Right ventricle myocardium inferior (tissue), 1 donor: ENCODE data around the gene ADRM1. TPM values are rescaled to one million over a fixed set of nuclear protein-coding genes. Genes with fewer than 3 reads are reported as not detected.

Experiments
- ATAC-seq: fragments of 200-7000 bp; cut with Tn5 transposase; one replicate; pipeline ENCODE4 v1.9.1; 2020; ENCODE audit warnings: mild to moderate bottlenecking, moderate library complexity
- DNase-seq: peaks from one replicate; pipeline ENCODE4 v3.0.0; 2021; ENCODE audit errors: missing footprints
- intact Hi-C: fragments of 100-400 bp; cut with DNase I; formaldehyde crosslinking; loops from one replicate; pipeline ENCODE4 v1.11.0; 2022
- total RNA-seq: library from RNA; stranded (reverse); fragmentation: NEBNext Ultra II Directional; extraction: Animal tissue kit (Norgen Biotek cat#: 25700); gene quantifications from one replicate; pipeline ENCODE4 v1.2.1, GENCODE V29; 2021
- donor health status: DM: no; HTN: yes; CAD: no; lungs with severe emphysema.

ADRM1 gene
- total RNA-seq, 1 donor from 2014 or later = 73.9 TPM

- ATAC-seq (no peak), DNase-seq (no peak)
- intact Hi-C loops = no loop called here
Observed at GRCh38 chr20:62293111-62293784, 9.5 kb upstream of the ADRM1 start.

- ATAC-seq = no peak
- intact Hi-C loops = no loop called here
- no peak for DNase-seq
Observed at GRCh38 chr20:62293946-62294345, 8.9 kb upstream of the ADRM1 start.

GRCh38 chr20:62294516-62294915, 8.3 kb upstream of the ADRM1 start:
- no peak for ATAC-seq
- intact Hi-C loops = no loop called here
- peak; percentile 50 for DNase-seq

- no peak for ATAC-seq
- intact Hi-C loops = no loop called here
- DNase-seq = peak; percentile 42
Observed at GRCh38 chr20:62296724-62297448, 5.9 kb upstream of the ADRM1 start.

DNA sequence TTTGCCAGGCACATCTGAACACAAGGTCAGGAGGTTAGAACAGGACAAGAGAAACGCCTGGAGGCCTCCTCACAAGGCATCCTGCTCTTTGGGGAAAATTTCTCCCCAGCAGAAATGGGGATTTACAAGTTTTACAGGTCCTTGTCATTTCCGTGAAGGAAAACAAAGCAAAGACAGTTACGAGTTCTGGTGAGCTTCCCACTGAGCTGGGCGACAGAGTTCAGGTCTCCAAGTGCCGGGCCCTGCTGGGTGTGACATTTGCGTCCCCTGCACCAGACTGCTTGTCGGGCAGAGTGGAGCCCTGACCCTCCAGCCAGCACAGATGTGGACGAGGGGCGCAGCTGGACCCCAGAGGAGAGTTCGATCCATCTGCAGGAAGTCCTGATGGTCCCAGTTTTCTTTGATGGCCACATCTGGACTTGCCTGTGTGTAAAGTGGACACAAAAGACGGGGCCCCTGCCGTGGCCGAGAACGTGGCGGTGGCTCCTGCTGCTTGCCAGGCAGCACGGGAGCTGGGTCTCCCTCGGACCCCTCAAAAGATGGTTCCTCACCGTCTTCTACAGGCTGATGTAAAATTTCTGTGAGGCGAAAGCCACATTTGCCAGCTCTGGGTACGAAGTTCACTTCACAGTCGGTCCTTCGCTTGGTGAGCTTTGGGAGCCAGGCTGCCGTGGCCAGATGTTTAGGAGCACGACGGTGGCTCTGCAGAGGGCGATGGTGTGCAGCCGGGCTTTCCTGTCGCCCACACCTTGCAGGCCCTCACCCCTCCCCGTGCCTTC, 5.2 kb upstream of the ADRM1 start:
- peak; percentile 53 for DNase-seq
- no peak for ATAC-seq
- intact Hi-C loops = no loop called here

GRCh38 chr20:62298577-62299249, 4.1 kb upstream of the ADRM1 start:
- ATAC-seq (no peak), DNase-seq (peak; percentile 64)
- intact Hi-C loops = no loop called here

- no peak for ATAC-seq
- peak; percentile 59 for DNase-seq
- intact Hi-C loops = loop anchor here (5.0 to 10.0 kb wide), 2 partner anchors 193 to 495 kb away; partner anchors contain the start of gene MRGBP
Observed at GRCh38 chr20:62299666-62300236, 3.0 kb upstream of the ADRM1 start.

- DNase-seq = peak; percentile 62
- ATAC-seq = no peak
- intact Hi-C loops = loop anchor here (5.0 to 10.0 kb wide), 2 partner anchors 192 to 494 kb away; partner anchors contain the start of gene MRGBP
Observed at GRCh38 chr20:62300319-62300718, 2.5 kb upstream of the ADRM1 start.

- DNase-seq (no peak), ATAC-seq (no peak)
- intact Hi-C loops = loop anchor here (5.0 to 10.0 kb wide), 2 partner anchors 191 to 494 kb away; partner anchors contain the start of gene MRGBP
Observed at GRCh38 chr20:62301111-62301668, 1.6 kb upstream of the ADRM1 start.

- ATAC-seq = peak; percentile 77
- intact Hi-C loops = loop anchor here (1.0 to 10.0 kb wide), 4 partner anchors 80 to 493 kb away; partner anchors contain the start of genes CABLES2 and MRGBP
- DNase-seq = peak; percentile 98
Observed at GRCh38 chr20:62301773-62302340, 940 bp upstream of the ADRM1 start.

DNA sequence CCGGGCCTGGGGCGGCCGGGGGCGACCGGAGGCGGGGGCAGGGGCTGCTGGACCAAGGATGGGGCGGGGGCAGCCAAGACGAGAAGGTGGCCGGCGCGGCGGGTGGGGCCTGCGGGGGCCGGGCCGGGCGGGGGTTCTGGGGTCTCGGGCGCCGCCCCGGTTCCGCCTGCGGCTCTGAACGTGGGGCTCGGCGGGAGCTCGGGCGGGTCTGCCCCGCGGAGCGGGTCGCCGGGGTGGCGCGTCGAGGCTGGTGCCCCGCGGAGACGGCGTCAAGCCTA, 204 bp downstream of the ADRM1 start:
- DNase-seq (no peak), ATAC-seq (no peak)
- intact Hi-C loops = loop anchor here (5.0 to 10.0 kb wide), 2 partner anchors 189 to 492 kb away; partner anchors contain the start of gene MRGBP

DNA sequence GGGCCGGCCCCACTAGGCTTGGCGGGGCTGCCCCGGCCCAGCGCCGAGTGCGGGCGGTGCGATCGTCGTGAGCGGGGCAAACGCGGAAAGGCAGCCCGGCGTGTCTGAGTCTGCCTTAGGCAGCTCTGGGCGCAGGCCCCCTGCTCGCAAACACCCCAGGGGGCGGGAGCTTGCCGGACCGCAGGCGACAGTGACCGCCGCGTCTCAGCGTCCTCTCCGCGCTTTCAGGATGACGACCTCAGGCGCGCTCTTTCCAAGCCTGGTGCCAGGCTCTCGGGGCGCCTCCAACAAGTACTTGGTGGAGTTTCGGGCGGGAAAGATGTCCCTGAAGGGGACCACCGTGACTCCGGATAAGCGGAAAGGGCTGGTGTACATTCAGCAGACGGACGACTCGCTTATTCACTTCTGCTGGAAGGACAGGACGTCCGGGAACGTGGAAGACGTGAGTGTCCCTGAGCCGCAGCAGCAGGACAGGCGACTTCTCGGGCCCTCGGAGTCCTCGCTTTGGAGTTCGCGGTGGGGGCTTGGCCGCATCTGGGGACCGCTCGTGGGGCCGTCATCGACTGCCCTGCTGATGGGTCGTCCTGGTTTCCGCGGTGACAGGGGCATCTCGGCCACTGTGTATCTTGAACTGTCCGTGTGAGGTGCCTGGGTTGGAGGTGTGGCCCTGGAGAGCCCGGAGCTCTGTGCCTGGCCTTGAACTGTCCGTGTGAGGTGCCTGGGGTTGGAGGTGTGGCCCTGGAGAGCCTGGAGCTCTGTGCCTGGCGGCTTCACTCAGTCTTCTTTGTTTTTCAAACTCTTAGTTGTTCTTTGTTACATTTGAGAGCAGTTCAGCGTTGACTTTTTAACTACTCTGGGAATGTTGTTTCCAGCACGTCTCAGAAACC, 786 bp downstream of the ADRM1 start:
- ATAC-seq = no peak
- intact Hi-C loops = loop anchor here (5.0 to 10.0 kb wide), 2 partner anchors 189 to 491 kb away; partner anchors contain the start of gene MRGBP
- DNase-seq = peak; percentile 61

DNA sequence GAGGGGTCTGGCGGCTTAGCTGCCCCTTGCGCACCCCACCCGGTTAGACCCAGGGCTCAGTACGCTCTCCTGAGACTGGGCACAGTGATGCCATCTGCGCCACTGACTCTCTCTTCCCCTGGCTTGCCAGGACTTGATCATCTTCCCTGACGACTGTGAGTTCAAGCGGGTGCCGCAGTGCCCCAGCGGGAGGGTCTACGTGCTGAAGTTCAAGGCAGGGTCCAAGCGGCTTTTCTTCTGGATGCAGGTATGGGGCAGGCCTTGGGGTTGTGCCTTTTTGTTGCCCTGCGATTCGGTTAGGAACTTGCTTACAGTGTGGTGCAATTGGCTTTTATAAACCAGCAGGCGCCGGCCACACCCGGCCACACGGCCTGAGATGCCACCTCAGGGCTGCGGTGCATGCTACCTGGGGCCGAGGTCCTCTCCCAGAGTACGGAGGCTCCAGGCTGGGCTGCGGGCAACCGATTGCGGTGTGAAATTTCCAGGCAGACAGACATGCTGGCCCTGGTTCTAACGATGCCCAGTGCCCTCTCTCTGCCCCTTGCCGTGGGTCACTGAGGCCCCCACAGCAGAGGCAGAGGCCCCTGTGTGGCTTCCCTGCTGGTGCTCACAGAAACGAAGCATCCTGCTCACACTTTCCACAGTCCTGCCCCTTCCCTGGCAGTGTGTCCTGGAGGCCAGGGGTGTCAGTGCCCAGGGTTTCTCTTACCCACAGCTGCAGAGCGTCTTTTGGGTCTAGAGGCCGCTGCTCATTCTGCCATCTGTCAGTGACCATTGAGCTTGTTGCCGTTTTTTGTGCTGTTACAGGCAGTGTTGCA, 1.7 kb downstream of the ADRM1 start:
- intact Hi-C loops = loop anchor here (5.0 to 10.0 kb wide), 3 partner anchors 43 to 490 kb away; partner anchors contain the start of gene MRGBP
- ATAC-seq (no peak), DNase-seq (peak; percentile 71)

DNA sequence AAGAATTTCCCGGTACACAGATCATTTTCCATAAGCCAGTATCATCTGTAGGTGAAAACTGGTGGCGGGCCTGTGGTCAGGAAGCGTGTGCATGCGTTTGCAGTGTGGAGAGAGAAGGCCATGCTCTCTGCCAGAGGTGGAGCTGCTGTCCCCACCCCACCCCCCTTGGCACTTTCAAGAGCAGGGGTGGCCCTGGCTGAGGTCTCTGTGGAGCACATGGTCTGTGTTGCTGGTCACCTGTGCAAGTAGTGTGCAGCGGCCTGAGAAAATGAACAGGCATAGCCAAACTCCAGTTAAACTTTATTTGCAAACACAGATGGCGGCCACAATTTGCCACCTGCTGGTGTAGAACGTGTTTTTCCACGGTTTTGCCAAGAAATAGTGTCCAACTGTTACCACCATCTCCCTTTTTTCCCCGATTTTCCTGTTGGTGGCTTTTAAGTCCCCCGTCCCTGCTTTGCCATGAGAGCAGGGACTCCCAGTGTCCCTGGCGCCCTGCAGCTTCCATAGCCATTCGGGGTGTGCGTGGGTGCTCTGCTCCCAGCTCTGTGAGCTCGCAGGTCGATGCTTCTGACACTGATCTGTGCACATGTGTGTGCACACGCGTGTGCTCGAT, 2.5 kb downstream of the ADRM1 start:
- intact Hi-C loops = loop anchor here (5.0 to 10.0 kb wide), 2 partner anchors 42 to 490 kb away; partner anchors contain the start of gene MRGBP

GRCh38 chr20:62305765-62306413, 3.1 kb downstream of the ADRM1 start:
- DNase-seq (peak; percentile 45), ATAC-seq (no peak)
- intact Hi-C loops = loop anchor here (5.0 to 10.0 kb wide), 2 partner anchors 41 to 489 kb away; partner anchors contain the start of gene MRGBP

More for the DNA sequence above, 2.5 kb downstream of the ADRM1 start:
- ATAC-seq = no peak
- DNase-seq = peak; percentile 64
